Measurements from ENCODE around the gene CD44.
A peak's percentile ranks its signal among the peaks of the same experiment; 100 is the strongest.

CD44 gene

GRCh38 chr11:35259529-35259928 lies 120.6 kb downstream of the CD44 start:
- TF ChIP-seq CTCF (conservative IDR thresholded peaks at IDR 0.05; ENCODE audit: low read depth, low read length) = no peak

GRCh38 chr11:35260342-35260985 lies 121.5 kb downstream of the CD44 start:
- H3K4me3 ChIP-seq (ENCODE audit: low read length) = no peak overlapping the region
- no peak for DNase-seq (ENCODE audit: low read depth)
- no peak for TF ChIP-seq CTCF (conservative IDR thresholded peaks at IDR 0.05; ENCODE audit: low read depth, low read length)

More at GRCh38 chr11:35259529-35259928, 120.6 kb downstream of the CD44 start:
- no peak for DNase-seq (ENCODE audit: low read depth)
- H3K4me3 ChIP-seq (ENCODE audit: low read length) = no peak overlapping the region

GRCh38 chr11:35261197-35261596 lies 122.2 kb downstream of the CD44 start:
- H3K4me3 ChIP-seq (ENCODE audit: low read length) = no peak overlapping the region
- TF ChIP-seq CTCF (conservative IDR thresholded peaks at IDR 0.05; ENCODE audit: low read depth, low read length) = no peak
- DNase-seq (ENCODE audit: low read depth) = no peak

GRCh38 chr11:35262056-35262455 lies 123.1 kb downstream of the CD44 start:
- DNase-seq (ENCODE audit: low read depth) = no peak
- no peak for TF ChIP-seq CTCF (conservative IDR thresholded peaks at IDR 0.05; ENCODE audit: low read depth, low read length)
- no peak overlapping the region for H3K4me3 ChIP-seq (ENCODE audit: low read length)

- H3K4me3 ChIP-seq (ENCODE audit: low read length) = no peak overlapping the region
- TF ChIP-seq CTCF (conservative IDR thresholded peaks at IDR 0.05; ENCODE audit: low read depth, low read length) = no peak
- DNase-seq (ENCODE audit: low read depth) = no peak
Observed at GRCh38 chr11:35262735-35263134, 123.8 kb downstream of the CD44 start.

GRCh38 chr11:35265755-35266454 lies 126.9 kb downstream of the CD44 start:
- no peak overlapping the region for H3K4me3 ChIP-seq (ENCODE audit: low read length)
- TF ChIP-seq CTCF (conservative IDR thresholded peaks at IDR 0.05; ENCODE audit: low read depth, low read length) = no peak
- DNase-seq (ENCODE audit: low read depth) = no peak

GRCh38 chr11:35267504-35267903 lies 128.5 kb downstream of the CD44 start:
- TF ChIP-seq CTCF (conservative IDR thresholded peaks at IDR 0.05; ENCODE audit: low read depth, low read length) = no peak
- no peak overlapping the region for H3K4me3 ChIP-seq (ENCODE audit: low read length)
- DNase-seq (ENCODE audit: low read depth) = peak; percentile 81
